WTC11 (cell line): ENCODE data around the gene ALG11. TPM values are rescaled to one million over a fixed set of nuclear protein-coding genes. Genes with fewer than 3 reads are reported as not detected.
A peak's percentile ranks its signal among the peaks of the same experiment; 100 is the strongest.

Experiments used
- ATF1 ChIP-seq: sonication (generic); formaldehyde crosslinking; IDR thresholded peaks from 2 replicates; pipeline ENCODE4 v1.8.1; 2023; ENCODE audit warnings: mild to moderate bottlenecking, moderate library complexity, missing genetic modification reagents
- CBFB ChIP-seq: sonication (generic); formaldehyde crosslinking; IDR thresholded peaks from 2 replicates; pipeline ENCODE4 v1.8.1; 2022; ENCODE audit warnings: mild to moderate bottlenecking, low read depth, missing genetic modification reagents
- ESRRA ChIP-seq: sonication (generic); formaldehyde crosslinking; IDR thresholded peaks from 2 replicates; pipeline ENCODE4 v1.8.1; 2022; ENCODE audit warnings: mild to moderate bottlenecking, missing genetic modification reagents, borderline replicate concordance
- ETV6 ChIP-seq: sonication (generic); formaldehyde crosslinking; IDR thresholded peaks from 2 replicates; pipeline ENCODE4 v1.8.1; 2022; ENCODE audit warnings: mild to moderate bottlenecking, missing genetic modification reagents
- FOXK1 ChIP-seq: sonication (generic); formaldehyde crosslinking; IDR thresholded peaks from 2 replicates; pipeline ENCODE4 v1.8.0; 2022; ENCODE audit warnings: mild to moderate bottlenecking, moderate library complexity, missing genetic modification reagents
- GTF2I ChIP-seq: fragments of 250-450 bp; sonication (Bioruptor Pico); conservative IDR thresholded peaks from 2 replicates; pipeline ENCODE4 v1.4.0; 2021; ENCODE audit warnings: mild to moderate bottlenecking
- IRF2 ChIP-seq: sonication (generic); formaldehyde crosslinking; IDR thresholded peaks from 2 replicates; pipeline ENCODE4 v1.8.0; 2022; ENCODE audit warnings: low read depth, missing genetic modification reagents, borderline replicate concordance
- JAZF1 ChIP-seq: fragments of 250-450 bp; sonication (Bioruptor Pico); IDR thresholded peaks from 2 replicates; pipeline ENCODE4 v1.9.0; 2021; ENCODE audit warnings: moderate library complexity, mild to moderate bottlenecking, inconsistent platforms
- MYBL2 ChIP-seq: sonication (generic); formaldehyde crosslinking; IDR thresholded peaks from 2 replicates; pipeline ENCODE4 v1.8.1; 2023; ENCODE audit warnings: mild to moderate bottlenecking, moderate library complexity, missing genetic modification reagents
- NR1H2 ChIP-seq: sonication (generic); formaldehyde crosslinking; IDR thresholded peaks from 2 replicates; pipeline ENCODE4 v1.9.0; 2021; ENCODE audit warnings: mild to moderate bottlenecking, moderate library complexity, missing genetic modification reagents
- OVOL2 ChIP-seq: fragments of 250-450 bp; sonication (Bioruptor Pico); IDR thresholded peaks from 2 replicates; pipeline ENCODE4 v1.9.0; 2021; ENCODE audit warnings: mild to moderate bottlenecking, borderline replicate concordance
- RELA ChIP-seq: sonication (generic); formaldehyde crosslinking; IDR thresholded peaks from 2 replicates; pipeline ENCODE4 v1.8.1; 2022; ENCODE audit warnings: missing genetic modification reagents, mild to moderate bottlenecking, borderline replicate concordance
- RORB ChIP-seq: fragments of 250-450 bp; sonication (Bioruptor Pico); IDR thresholded peaks from 2 replicates; pipeline ENCODE4 v1.9.0; 2021; ENCODE audit warnings: mild to moderate bottlenecking
- SMAD3 ChIP-seq: sonication (generic); formaldehyde crosslinking; IDR thresholded peaks from 2 replicates; pipeline ENCODE4 v1.8.0; 2022; ENCODE audit warnings: missing genetic modification reagents, mild to moderate bottlenecking, borderline replicate concordance
- SMAD4 ChIP-seq: sonication (generic); formaldehyde crosslinking; IDR thresholded peaks from 2 replicates; pipeline ENCODE4 v1.8.0; 2022; ENCODE audit warnings: mild to moderate bottlenecking, missing genetic modification reagents
- TEAD1 ChIP-seq: sonication (generic); formaldehyde crosslinking; IDR thresholded peaks from 2 replicates; pipeline ENCODE4 v1.8.0; 2022; ENCODE audit warnings: mild to moderate bottlenecking, missing genetic modification reagents
- TEAD4 ChIP-seq: sonication (generic); formaldehyde crosslinking; IDR thresholded peaks from 2 replicates; pipeline ENCODE4 v1.8.0; 2022; ENCODE audit warnings: mild to moderate bottlenecking, missing genetic modification reagents
- TP53 ChIP-seq: sonication (generic); formaldehyde crosslinking; IDR thresholded peaks from 2 replicates; pipeline ENCODE4 v1.8.1; 2023; ENCODE audit warnings: mild to moderate bottlenecking, missing genetic modification reagents
- ZNF317 ChIP-seq: sonication (generic); formaldehyde crosslinking; IDR thresholded peaks from 2 replicates; pipeline ENCODE4 v1.8.1; 2023; ENCODE audit warnings: low read depth, mild to moderate bottlenecking, moderate library complexity, missing genetic modification reagents, borderline replicate concordance
- ZNF396 ChIP-seq: fragments of 250-450 bp; sonication (Bioruptor Pico); IDR thresholded peaks from 2 replicates; pipeline ENCODE4 v1.8.0; 2021; ENCODE audit warnings: mild to moderate bottlenecking, moderate library complexity, borderline replicate concordance
- ZNF416 ChIP-seq: fragments of 250-450 bp; sonication (Bioruptor Pico); IDR thresholded peaks from 2 replicates; pipeline ENCODE4 v1.9.0; 2021; ENCODE audit warnings: mild to moderate bottlenecking, inconsistent platforms
- ZNF671 ChIP-seq: fragments of 250-450 bp; sonication (Bioruptor Pico); IDR thresholded peaks from 2 replicates; pipeline ENCODE4 v1.8.0; 2021; ENCODE audit warnings: mild to moderate bottlenecking
- total RNA-seq: library from RNA; stranded (reverse); gene quantifications from 3 replicates; pipeline ENCODE4 v1.2.3, GENCODE V29; 2021
- TF ChIP-seq, protein P1 (sequence below): fragments of 200-600 bp; IDR thresholded peaks from 2 replicates; pipeline ENCODE4 v1.8.0; 2022; ENCODE audit warnings: antibody characterized with exemption
- TF ChIP-seq, protein P2 (sequence below): sonication (generic); formaldehyde crosslinking; IDR thresholded peaks from 2 replicates; pipeline ENCODE4 v1.8.1; 2022; ENCODE audit warnings: mild to moderate bottlenecking, missing genetic modification reagents, moderate library complexity, borderline replicate concordance
- TF ChIP-seq, protein P3 (sequence below): fragments of 250-450 bp; sonication (Bioruptor Pico); IDR thresholded peaks from 2 replicates; pipeline ENCODE4 v1.9.0; 2021; ENCODE audit warnings: mild to moderate bottlenecking
- TF ChIP-seq, protein P4 (sequence below): sonication (generic); formaldehyde crosslinking; IDR thresholded peaks from 2 replicates; pipeline ENCODE4 v1.8.0; 2022; ENCODE audit warnings: mild to moderate bottlenecking, missing genetic modification reagents
- TF ChIP-seq, protein P5 (sequence below): fragments of 250-450 bp; sonication (Bioruptor Pico); IDR thresholded peaks from 2 replicates; pipeline ENCODE4 v1.9.0; 2021; ENCODE audit warnings: mild to moderate bottlenecking
- TF ChIP-seq, protein P6 (sequence below): fragments of 250-450 bp; sonication (Bioruptor Pico); IDR thresholded peaks from 2 replicates; pipeline ENCODE4 v1.9.0; 2021; ENCODE audit warnings: moderate library complexity, mild to moderate bottlenecking, inconsistent platforms, borderline replicate concordance
- TF ChIP-seq, protein P7 (sequence below): fragments of 250-450 bp; sonication (Bioruptor Pico); conservative IDR thresholded peaks from 2 replicates; pipeline ENCODE4 v1.9.0; 2021; ENCODE audit warnings: mild to moderate bottlenecking

ALG11 gene
- total RNA-seq, 1 experiment from 2014 or later = 40.6 TPM

DNA sequence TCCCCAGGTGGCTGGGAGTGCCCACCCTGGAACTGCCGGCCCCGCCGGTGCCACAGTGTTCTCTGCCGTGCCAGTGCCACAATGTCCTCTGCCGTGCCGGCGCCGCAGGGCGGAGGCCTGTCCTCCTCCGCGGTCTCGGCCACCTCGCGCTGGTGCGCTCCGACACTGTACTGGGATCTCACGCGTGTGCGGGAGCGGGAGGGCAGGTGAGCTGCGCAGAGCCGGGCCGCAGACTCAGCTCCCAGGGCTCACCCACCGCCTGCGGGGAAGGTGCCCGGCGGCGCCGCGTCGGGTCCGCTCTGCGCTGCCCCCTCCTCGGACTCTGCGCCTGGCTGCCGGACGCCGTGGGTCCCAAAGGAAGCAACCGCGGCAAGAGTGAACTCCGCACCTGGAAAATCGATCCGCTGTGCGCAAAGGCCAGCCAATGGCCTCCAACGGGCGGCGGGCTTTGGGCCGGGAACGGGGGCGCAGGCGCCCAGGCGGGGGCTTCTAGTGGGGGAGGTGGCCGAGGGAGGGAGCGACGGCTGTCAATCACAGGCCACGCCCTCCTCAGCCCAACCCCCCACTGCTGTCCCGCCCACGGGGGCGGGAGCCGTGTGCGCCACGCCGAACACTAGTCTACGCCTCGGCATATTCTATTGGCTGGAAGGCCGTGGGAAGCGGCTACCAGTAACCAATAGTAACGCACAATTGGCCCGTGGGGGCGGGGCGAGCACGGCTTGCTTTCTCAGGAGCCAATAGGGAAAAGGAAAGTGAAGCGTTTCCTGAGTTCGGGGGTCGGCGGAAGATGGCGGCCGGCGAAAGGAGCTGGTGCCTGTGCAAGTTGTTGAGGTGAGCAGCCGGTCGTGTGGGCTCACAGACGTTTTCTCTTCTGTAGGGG, at the start of gene ALG11 (continued):
- TF ChIP-seq, protein P1, sequence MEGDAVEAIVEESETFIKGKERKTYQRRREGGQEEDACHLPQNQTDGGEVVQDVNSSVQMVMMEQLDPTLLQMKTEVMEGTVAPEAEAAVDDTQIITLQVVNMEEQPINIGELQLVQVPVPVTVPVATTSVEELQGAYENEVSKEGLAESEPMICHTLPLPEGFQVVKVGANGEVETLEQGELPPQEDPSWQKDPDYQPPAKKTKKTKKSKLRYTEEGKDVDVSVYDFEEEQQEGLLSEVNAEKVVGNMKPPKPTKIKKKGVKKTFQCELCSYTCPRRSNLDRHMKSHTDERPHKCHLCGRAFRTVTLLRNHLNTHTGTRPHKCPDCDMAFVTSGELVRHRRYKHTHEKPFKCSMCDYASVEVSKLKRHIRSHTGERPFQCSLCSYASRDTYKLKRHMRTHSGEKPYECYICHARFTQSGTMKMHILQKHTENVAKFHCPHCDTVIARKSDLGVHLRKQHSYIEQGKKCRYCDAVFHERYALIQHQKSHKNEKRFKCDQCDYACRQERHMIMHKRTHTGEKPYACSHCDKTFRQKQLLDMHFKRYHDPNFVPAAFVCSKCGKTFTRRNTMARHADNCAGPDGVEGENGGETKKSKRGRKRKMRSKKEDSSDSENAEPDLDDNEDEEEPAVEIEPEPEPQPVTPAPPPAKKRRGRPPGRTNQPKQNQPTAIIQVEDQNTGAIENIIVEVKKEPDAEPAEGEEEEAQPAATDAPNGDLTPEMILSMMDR = no peak
- TF ChIP-seq GTF2I (CRISPR knock-in tag) = no peak
- TF ChIP-seq RELA (CRISPR knock-in tag) = no peak
- 0 out of 2 replicates have a peak, but pooled peaks have one; percentile 33 for TF ChIP-seq ETV6 (CRISPR knock-in tag)
- TF ChIP-seq, protein P2, sequence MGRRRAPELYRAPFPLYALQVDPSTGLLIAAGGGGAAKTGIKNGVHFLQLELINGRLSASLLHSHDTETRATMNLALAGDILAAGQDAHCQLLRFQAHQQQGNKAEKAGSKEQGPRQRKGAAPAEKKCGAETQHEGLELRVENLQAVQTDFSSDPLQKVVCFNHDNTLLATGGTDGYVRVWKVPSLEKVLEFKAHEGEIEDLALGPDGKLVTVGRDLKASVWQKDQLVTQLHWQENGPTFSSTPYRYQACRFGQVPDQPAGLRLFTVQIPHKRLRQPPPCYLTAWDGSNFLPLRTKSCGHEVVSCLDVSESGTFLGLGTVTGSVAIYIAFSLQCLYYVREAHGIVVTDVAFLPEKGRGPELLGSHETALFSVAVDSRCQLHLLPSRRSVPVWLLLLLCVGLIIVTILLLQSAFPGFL = peak; percentile 64; the same call in 1 of the 2 replicates
- TF ChIP-seq ESRRA (CRISPR knock-in tag) = no peak
- TF ChIP-seq IRF2 = no peak
- TF ChIP-seq, protein P3, sequence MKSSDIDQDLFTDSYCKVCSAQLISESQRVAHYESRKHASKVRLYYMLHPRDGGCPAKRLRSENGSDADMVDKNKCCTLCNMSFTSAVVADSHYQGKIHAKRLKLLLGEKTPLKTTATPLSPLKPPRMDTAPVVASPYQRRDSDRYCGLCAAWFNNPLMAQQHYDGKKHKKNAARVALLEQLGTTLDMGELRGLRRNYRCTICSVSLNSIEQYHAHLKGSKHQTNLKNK = no peak
- TF ChIP-seq ZNF317 = 0 out of 2 replicates have a peak, but pooled peaks have one; percentile 35
- TF ChIP-seq TP53 = peak; percentile 69; the same call in 1 of the 2 replicates
- TF ChIP-seq, protein P4, sequence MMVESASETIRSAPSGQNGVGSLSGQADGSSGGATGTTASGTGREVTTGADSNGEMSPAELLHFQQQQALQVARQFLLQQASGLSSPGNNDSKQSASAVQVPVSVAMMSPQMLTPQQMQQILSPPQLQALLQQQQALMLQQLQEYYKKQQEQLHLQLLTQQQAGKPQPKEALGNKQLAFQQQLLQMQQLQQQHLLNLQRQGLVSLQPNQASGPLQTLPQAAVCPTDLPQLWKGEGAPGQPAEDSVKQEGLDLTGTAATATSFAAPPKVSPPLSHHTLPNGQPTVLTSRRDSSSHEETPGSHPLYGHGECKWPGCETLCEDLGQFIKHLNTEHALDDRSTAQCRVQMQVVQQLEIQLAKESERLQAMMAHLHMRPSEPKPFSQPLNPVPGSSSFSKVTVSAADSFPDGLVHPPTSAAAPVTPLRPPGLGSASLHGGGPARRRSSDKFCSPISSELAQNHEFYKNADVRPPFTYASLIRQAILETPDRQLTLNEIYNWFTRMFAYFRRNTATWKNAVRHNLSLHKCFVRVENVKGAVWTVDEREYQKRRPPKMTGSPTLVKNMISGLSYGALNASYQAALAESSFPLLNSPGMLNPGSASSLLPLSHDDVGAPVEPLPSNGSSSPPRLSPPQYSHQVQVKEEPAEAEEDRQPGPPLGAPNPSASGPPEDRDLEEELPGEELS = peak; percentile 86
- TF ChIP-seq TEAD1 (CRISPR knock-in tag) = no peak
- TF ChIP-seq RORB (CRISPR knock-in tag) = no peak
- no peak for TF ChIP-seq TEAD4 (CRISPR knock-in tag)
- no peak for TF ChIP-seq OVOL2
- TF ChIP-seq ZNF396 (CRISPR knock-in tag) = no peak
- TF ChIP-seq MYBL2 = peak; percentile 31; the same call in 1 of the 2 replicates
- no peak for TF ChIP-seq NR1H2 (CRISPR knock-in tag)
- no peak for TF ChIP-seq SMAD4 (CRISPR knock-in tag)
- peak; percentile 63 for TF ChIP-seq FOXK1 (CRISPR knock-in tag)
- TF ChIP-seq, protein P5, sequence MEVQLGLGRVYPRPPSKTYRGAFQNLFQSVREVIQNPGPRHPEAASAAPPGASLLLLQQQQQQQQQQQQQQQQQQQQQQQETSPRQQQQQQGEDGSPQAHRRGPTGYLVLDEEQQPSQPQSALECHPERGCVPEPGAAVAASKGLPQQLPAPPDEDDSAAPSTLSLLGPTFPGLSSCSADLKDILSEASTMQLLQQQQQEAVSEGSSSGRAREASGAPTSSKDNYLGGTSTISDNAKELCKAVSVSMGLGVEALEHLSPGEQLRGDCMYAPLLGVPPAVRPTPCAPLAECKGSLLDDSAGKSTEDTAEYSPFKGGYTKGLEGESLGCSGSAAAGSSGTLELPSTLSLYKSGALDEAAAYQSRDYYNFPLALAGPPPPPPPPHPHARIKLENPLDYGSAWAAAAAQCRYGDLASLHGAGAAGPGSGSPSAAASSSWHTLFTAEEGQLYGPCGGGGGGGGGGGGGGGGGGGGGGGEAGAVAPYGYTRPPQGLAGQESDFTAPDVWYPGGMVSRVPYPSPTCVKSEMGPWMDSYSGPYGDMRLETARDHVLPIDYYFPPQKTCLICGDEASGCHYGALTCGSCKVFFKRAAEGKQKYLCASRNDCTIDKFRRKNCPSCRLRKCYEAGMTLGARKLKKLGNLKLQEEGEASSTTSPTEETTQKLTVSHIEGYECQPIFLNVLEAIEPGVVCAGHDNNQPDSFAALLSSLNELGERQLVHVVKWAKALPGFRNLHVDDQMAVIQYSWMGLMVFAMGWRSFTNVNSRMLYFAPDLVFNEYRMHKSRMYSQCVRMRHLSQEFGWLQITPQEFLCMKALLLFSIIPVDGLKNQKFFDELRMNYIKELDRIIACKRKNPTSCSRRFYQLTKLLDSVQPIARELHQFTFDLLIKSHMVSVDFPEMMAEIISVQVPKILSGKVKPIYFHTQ = no peak
- TF ChIP-seq CBFB (CRISPR knock-in tag) = no peak
- TF ChIP-seq, protein P6, sequence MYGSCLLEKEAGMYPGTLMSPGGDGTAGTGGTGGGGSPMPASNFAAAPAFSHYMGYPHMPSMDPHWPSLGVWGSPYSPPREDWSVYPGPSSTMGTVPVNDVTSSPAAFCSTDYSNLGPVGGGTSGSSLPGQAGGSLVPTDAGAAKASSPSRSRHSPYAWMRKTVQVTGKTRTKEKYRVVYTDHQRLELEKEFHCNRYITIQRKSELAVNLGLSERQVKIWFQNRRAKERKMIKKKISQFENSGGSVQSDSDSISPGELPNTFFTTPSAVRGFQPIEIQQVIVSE (CRISPR knock-in tag) = no peak
- no peak for TF ChIP-seq ATF1 (CRISPR knock-in tag)
- TF ChIP-seq SMAD3 (CRISPR knock-in tag) = no peak
- no peak for TF ChIP-seq ZNF671 (CRISPR knock-in tag)
- TF ChIP-seq ZNF416 (CRISPR knock-in tag) = 0 out of 2 replicates have a peak, but pooled peaks have one; percentile 6
- TF ChIP-seq, protein P7, sequence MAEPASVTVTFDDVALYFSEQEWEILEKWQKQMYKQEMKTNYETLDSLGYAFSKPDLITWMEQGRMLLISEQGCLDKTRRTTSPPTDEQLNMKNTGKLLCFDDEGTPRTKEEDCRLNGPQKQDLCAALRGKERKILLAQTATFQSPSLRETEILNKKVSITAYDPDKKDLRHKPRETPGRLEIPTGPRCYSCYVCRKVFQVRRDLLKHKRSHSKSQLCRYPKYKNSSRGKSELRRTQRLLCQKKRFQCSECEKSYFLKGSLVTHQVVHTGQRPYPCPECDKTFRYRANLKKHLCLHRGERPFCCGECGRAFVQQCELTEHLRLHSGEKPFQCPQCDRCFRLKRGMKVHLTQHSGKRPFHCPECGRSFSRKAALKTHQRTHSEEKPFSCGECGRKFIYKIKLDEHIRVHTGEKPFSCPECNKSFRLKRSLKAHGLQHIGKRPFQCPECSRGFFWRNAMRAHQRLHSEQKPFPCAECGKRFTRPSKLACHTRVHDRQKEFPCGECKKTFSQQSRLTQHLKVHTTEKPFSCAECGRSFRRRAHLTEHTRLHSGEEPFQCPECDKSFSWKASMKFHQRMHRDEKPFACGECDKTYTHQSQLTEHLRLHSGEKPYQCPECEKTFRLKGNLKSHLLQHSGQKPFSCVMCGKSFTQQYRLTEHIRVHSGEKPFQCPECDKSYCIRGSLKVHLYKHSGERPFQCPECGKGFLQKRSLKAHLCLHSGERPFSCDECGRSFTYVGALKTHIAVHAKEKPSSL (CRISPR knock-in tag) = no peak
- no peak for TF ChIP-seq JAZF1 (CRISPR knock-in tag)
